KMS-11 (cell line): Measurements from ENCODE around the gene CFAP299.

Source experiments
- H2AFZ ChIP-seq: fragments of 200-600 bp; sonication (generic); 2 replicates; pipeline ENCODE4 v1.6.1; 2016; ENCODE audit warnings: antibody characterized with exemption, mixed run types, low read depth
- H3K27ac ChIP-seq: fragments of 200-600 bp; sonication (generic); 2 replicates; pipeline ENCODE4 v1.6.1; 2016; ENCODE audit warnings: mild to moderate bottlenecking, mixed run types
- H3K27me3 ChIP-seq: fragments of 200-600 bp; sonication (generic); 2 replicates; pipeline ENCODE4 v1.6.1; 2017; ENCODE audit warnings: mild to moderate bottlenecking, low read depth, mixed run types, moderate library complexity; ENCODE audit not compliant: insufficient read depth
- H3K36me3 ChIP-seq: fragments of 200-600 bp; sonication (generic); 2 replicates; pipeline ENCODE4 v1.6.1; 2017; ENCODE audit warnings: mild to moderate bottlenecking, mixed run types; ENCODE audit not compliant: insufficient read depth
- H3K4me1 ChIP-seq: fragments of 200-600 bp; sonication (generic); 2 replicates; pipeline ENCODE4 v1.6.1; 2016; ENCODE audit warnings: mild to moderate bottlenecking, low read depth, mixed run types; ENCODE audit not compliant: poor library complexity, severe bottlenecking
- H3K4me2 ChIP-seq: fragments of 200-600 bp; sonication (generic); 2 replicates; pipeline ENCODE4 v1.7.0; 2016; ENCODE audit warnings: mild to moderate bottlenecking, mixed run types
- H3K4me3 ChIP-seq: fragments of 200-600 bp; sonication (generic); IDR thresholded peaks from 2 replicates; pipeline ENCODE4 v1.6.1; 2017; ENCODE audit warnings: low read depth, low read length, mixed read lengths; ENCODE audit not compliant: insufficient read depth
- H3K79me2 ChIP-seq: fragments of 200-600 bp; sonication (generic); 2 replicates; pipeline ENCODE4 v1.6.1; 2016; ENCODE audit warnings: low read depth, mixed run types; ENCODE audit not compliant: insufficient read depth
- H3K9ac ChIP-seq: fragments of 200-600 bp; sonication (generic); 2 replicates; pipeline ENCODE4 v1.6.1; 2016; ENCODE audit warnings: mild to moderate bottlenecking, mixed run types
- H4K20me1 ChIP-seq: fragments of 200-600 bp; sonication (generic); 2 replicates; pipeline ENCODE4 v1.6.1; 2016; ENCODE audit warnings: mild to moderate bottlenecking, mixed run types; ENCODE audit not compliant: insufficient read depth
- CTCF ChIP-seq: fragments of 200-600 bp; sonication (generic); conservative IDR thresholded peaks from 2 replicates; pipeline ENCODE4 v1.6.1; 2017; ENCODE audit warnings: low read depth, mild to moderate bottlenecking, antibody characterized with exemption, low read length, moderate library complexity, mixed read lengths

Gene CFAP299

DNA sequence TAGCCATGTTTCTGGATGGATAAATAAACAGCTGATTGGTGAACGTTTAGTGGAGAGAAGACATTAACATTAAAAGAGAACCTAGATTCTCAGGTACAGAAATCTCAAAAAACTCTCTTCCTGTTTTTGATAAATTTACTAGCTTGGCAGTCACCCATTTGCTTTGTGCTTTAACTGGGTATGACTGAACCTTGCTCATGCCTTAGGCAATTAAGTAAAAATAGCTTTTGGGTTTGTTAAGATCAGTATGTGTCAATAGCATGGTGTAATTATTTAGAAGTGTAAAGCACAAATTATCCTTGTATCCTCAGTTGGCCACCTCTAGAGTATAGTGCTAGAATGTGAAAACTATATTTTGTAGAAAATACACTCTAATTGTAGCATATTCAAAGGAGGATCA is 200.0 kb downstream of the CFAP299 start:
- Histone ChIP-seq H3K4me3 (no peak overlapping the region), H3K79me2 (no peaks in the 10 kb centered on the region), H3K4me2 (no peak overlapping the region), H3K27me3 (no peaks in the 10 kb centered on the region), H4K20me1 (no peaks in the 10 kb centered on the region), H2AFZ (no peak overlapping the region), H3K36me3 (no peaks in the 10 kb centered on the region), H3K9ac (no peak overlapping the region), H3K27ac (no peak overlapping the region), H3K4me1 (no peaks in the 10 kb centered on the region)
- no peak for TF ChIP-seq CTCF

GRCh38 chr4:80538276-80538926 is 202.9 kb downstream of the CFAP299 start:
- H3K4me3 ChIP-seq, result no peak overlapping the region
- no peaks in the 10 kb centered on the region for H3K4me1 ChIP-seq
- no peak for TF ChIP-seq CTCF
- no peak overlapping the region for H3K4me2 ChIP-seq
- no peaks in the 10 kb centered on the region for H3K79me2 ChIP-seq
- H3K36me3 ChIP-seq, result no peaks in the 10 kb centered on the region
- H3K9ac ChIP-seq, result no peak overlapping the region
- H2AFZ ChIP-seq, result no peak overlapping the region
- H3K27me3 ChIP-seq, result no peaks in the 10 kb centered on the region
- H4K20me1 ChIP-seq, result no peaks in the 10 kb centered on the region
- no peak overlapping the region for H3K27ac ChIP-seq

GRCh38 chr4:80539190-80539589 is 203.7 kb downstream of the CFAP299 start:
- H4K20me1 ChIP-seq, result no peaks in the 10 kb centered on the region
- no peak overlapping the region for H2AFZ ChIP-seq
- H3K36me3 ChIP-seq, result no peaks in the 10 kb centered on the region
- H3K27me3 ChIP-seq, result no peaks in the 10 kb centered on the region
- H3K4me3 ChIP-seq, result no peak overlapping the region
- no peak overlapping the region for H3K27ac ChIP-seq
- no peak for TF ChIP-seq CTCF
- no peaks in the 10 kb centered on the region for H3K79me2 ChIP-seq
- H3K9ac ChIP-seq, result no peak overlapping the region
- no peaks in the 10 kb centered on the region for H3K4me1 ChIP-seq
- H3K4me2 ChIP-seq, result no peak overlapping the region

GRCh38 chr4:80540349-80540748 is 204.8 kb downstream of the CFAP299 start:
- H3K4me2 ChIP-seq, result no peak overlapping the region
- no peaks in the 10 kb centered on the region for H3K27me3 ChIP-seq
- no peak overlapping the region for H3K4me3 ChIP-seq
- no peaks in the 10 kb centered on the region for H4K20me1 ChIP-seq
- no peaks in the 10 kb centered on the region for H3K36me3 ChIP-seq
- no peak for TF ChIP-seq CTCF
- no peak overlapping the region for H3K27ac ChIP-seq
- H2AFZ ChIP-seq, result no peak overlapping the region
- no peak overlapping the region for H3K9ac ChIP-seq
- no peaks in the 10 kb centered on the region for H3K4me1 ChIP-seq
- H3K79me2 ChIP-seq, result no peaks in the 10 kb centered on the region
